ENCODE data around the gene NEK4.

NEK4 gene

GRCh38 chr3:52721002-52721729 lies 49.6 kb downstream of the NEK4 start:
- Histone ChIP-seq H3K79me2 (ENCODE audit: control insufficient read depth, insufficient read depth, low read length, poor library complexity) (no peaks in the 10 kb centered on the region), H3K4me1 (ENCODE audit: control insufficient read depth in 1 of 2, insufficient read depth in 2 of 2, low read length in 2 of 2) (peaks cover 3 to 5% of the 10 kb centered on the region in 2 experiments), H3K27ac (ENCODE audit: low read depth, low read length) (peak overlapping the region; percentile 39), H3K36me3 (ENCODE audit: control insufficient read depth in 1 of 2, insufficient read depth in 2 of 2, low read length in 2 of 2) (no peaks in the 10 kb centered on the region), H2BK5ac (ENCODE audit: low read depth, low read length, poor library complexity) (no peak overlapping the region), H4K12ac (ENCODE audit: low read depth, low read length) (no peak overlapping the region), H3K9ac (ENCODE audit: low read length) (no peak overlapping the region), H4K8ac (ENCODE audit: low read depth, low read length) (no peak overlapping the region), H3K14ac (ENCODE audit: low read length) (no peak overlapping the region), H3K18ac (ENCODE audit: low read length) (no peak overlapping the region), H3K4me2 (ENCODE audit: low read length) (no peak overlapping the region), H4K91ac (ENCODE audit: low read depth, low read length) (no peak overlapping the region), H2BK120ac (ENCODE audit: insufficient read depth, low read length, poor library complexity) (no peak overlapping the region), H3K79me1 (ENCODE audit: low read length) (no peaks in the 10 kb centered on the region), H2BK12ac (ENCODE audit: low read length) (no peak overlapping the region), H2AK5ac (ENCODE audit: low read length) (no peak overlapping the region), H3K23ac (ENCODE audit: low read length) (no peak overlapping the region), H2AFZ (ENCODE audit: insufficient read depth, low read length, poor library complexity) (no peak overlapping the region), H3K4ac (ENCODE audit: low read depth, low read length) (no peak overlapping the region), H3K27me3 (ENCODE audit: insufficient read depth, low read length) (no peaks in the 10 kb centered on the region), H3K9me3 (ENCODE audit: insufficient read depth, low read depth, low read length) (no peaks in the 10 kb centered on the region), H3K4me3 (ENCODE audit: low read depth, low read length) (no peak overlapping the region)
- no CpG with 5 or more reads among the region's 6 CpGs for WGBS (ENCODE audit: extremely low coverage, insufficient coverage, insufficient read length)
- DNase-seq: no peak

GRCh38 chr3:52719618-52720017 lies 51.1 kb downstream of the NEK4 start:
- no peak overlapping the region for H3K14ac ChIP-seq (ENCODE audit: low read length)
- no peak overlapping the region for H3K27ac ChIP-seq (ENCODE audit: low read depth, low read length)
- no peak overlapping the region for H3K4me2 ChIP-seq (ENCODE audit: low read length)
- H2AK5ac ChIP-seq (ENCODE audit: low read length): no peak overlapping the region
- no peak overlapping the region for H3K4ac ChIP-seq (ENCODE audit: low read depth, low read length)
- no peak overlapping the region for H2AFZ ChIP-seq (ENCODE audit: insufficient read depth, low read length, poor library complexity)
- H3K4me3 ChIP-seq (ENCODE audit: low read depth, low read length): no peak overlapping the region
- H3K79me2 ChIP-seq (ENCODE audit: control insufficient read depth, insufficient read depth, low read length, poor library complexity): no peaks in the 10 kb centered on the region
- H2BK12ac ChIP-seq (ENCODE audit: low read length): no peak overlapping the region
- no peaks in the 10 kb centered on the region for H3K27me3 ChIP-seq (ENCODE audit: insufficient read depth, low read length)
- H3K4me1 ChIP-seq (ENCODE audit: control insufficient read depth in 1 of 2, insufficient read depth in 2 of 2, low read length in 2 of 2): peaks cover 6 to 8% of the 10 kb centered on the region in 2 experiments
- H4K8ac ChIP-seq (ENCODE audit: low read depth, low read length): no peak overlapping the region
- no peak overlapping the region for H2BK5ac ChIP-seq (ENCODE audit: low read depth, low read length, poor library complexity)
- H3K36me3 ChIP-seq (ENCODE audit: control insufficient read depth in 1 of 2, insufficient read depth in 2 of 2, low read length in 2 of 2): peaks cover 0 to 3% of the 10 kb centered on the region in 2 experiments
- DNase-seq: no peak
- no peak overlapping the region for H4K12ac ChIP-seq (ENCODE audit: low read depth, low read length)
- no peak overlapping the region for H3K9ac ChIP-seq (ENCODE audit: low read length)
- no peak overlapping the region for H4K91ac ChIP-seq (ENCODE audit: low read depth, low read length)
- H2BK120ac ChIP-seq (ENCODE audit: insufficient read depth, low read length, poor library complexity): no peak overlapping the region
- no peak overlapping the region for H3K23ac ChIP-seq (ENCODE audit: low read length)
- H3K9me3 ChIP-seq (ENCODE audit: insufficient read depth, low read depth, low read length): no peaks in the 10 kb centered on the region
- no peaks in the 10 kb centered on the region for H3K79me1 ChIP-seq (ENCODE audit: low read length)
- no peak overlapping the region for H3K18ac ChIP-seq (ENCODE audit: low read length)

GRCh38 chr3:52715714-52716305 lies 54.9 kb downstream of the NEK4 start:
- Histone ChIP-seq H4K91ac (ENCODE audit: low read depth, low read length) (no peak overlapping the region), H3K27ac (ENCODE audit: low read depth, low read length) (no peak overlapping the region), H3K4me3 (ENCODE audit: low read depth, low read length) (no peak overlapping the region), H3K14ac (ENCODE audit: low read length) (no peak overlapping the region), H3K9me3 (ENCODE audit: insufficient read depth, low read depth, low read length) (peaks cover 2% of the 10 kb centered on the region), H3K4ac (ENCODE audit: low read depth, low read length) (no peak overlapping the region), H3K27me3 (ENCODE audit: insufficient read depth, low read length) (no peaks in the 10 kb centered on the region), H3K9ac (ENCODE audit: low read length) (no peak overlapping the region), H3K79me2 (ENCODE audit: control insufficient read depth, insufficient read depth, low read length, poor library complexity) (no peaks in the 10 kb centered on the region), H3K23ac (ENCODE audit: low read length) (no peak overlapping the region), H2BK12ac (ENCODE audit: low read length) (no peak overlapping the region), H3K4me2 (ENCODE audit: low read length) (no peak overlapping the region), H3K4me1 (ENCODE audit: control insufficient read depth in 1 of 2, insufficient read depth in 2 of 2, low read length in 2 of 2) (peaks cover 5 to 8% of the 10 kb centered on the region in 2 experiments), H4K12ac (ENCODE audit: low read depth, low read length) (no peak overlapping the region), H3K18ac (ENCODE audit: low read length) (no peak overlapping the region), H3K79me1 (ENCODE audit: low read length) (no peaks in the 10 kb centered on the region), H4K8ac (ENCODE audit: low read depth, low read length) (no peak overlapping the region), H2AFZ (ENCODE audit: insufficient read depth, low read length, poor library complexity) (no peak overlapping the region), H2AK5ac (ENCODE audit: low read length) (no peak overlapping the region), H2BK5ac (ENCODE audit: low read depth, low read length, poor library complexity) (no peak overlapping the region), H3K36me3 (ENCODE audit: control insufficient read depth in 1 of 2, insufficient read depth in 2 of 2, low read length in 2 of 2) (peaks cover 3% of the 10 kb centered on the region in 2 experiments), H2BK120ac (ENCODE audit: insufficient read depth, low read length, poor library complexity) (no peak overlapping the region)
- DNase-seq: no peak
- no CpG with 5 or more reads among the region's 11 CpGs for WGBS (ENCODE audit: extremely low coverage, insufficient coverage, insufficient read length)

- Histone ChIP-seq H3K36me3 (ENCODE audit: control insufficient read depth in 1 of 2, insufficient read depth in 2 of 2, low read length in 2 of 2) (peaks cover 3% of the 10 kb centered on the region in 2 experiments), H3K9ac (ENCODE audit: low read length) (no peak overlapping the region), H3K27ac (ENCODE audit: low read depth, low read length) (no peak overlapping the region), H2BK5ac (ENCODE audit: low read depth, low read length, poor library complexity) (no peak overlapping the region), H3K79me2 (ENCODE audit: control insufficient read depth, insufficient read depth, low read length, poor library complexity) (no peaks in the 10 kb centered on the region), H2AFZ (ENCODE audit: insufficient read depth, low read length, poor library complexity) (no peak overlapping the region), H3K27me3 (ENCODE audit: insufficient read depth, low read length) (no peaks in the 10 kb centered on the region), H4K8ac (ENCODE audit: low read depth, low read length) (peak overlapping the region; percentile 19), H3K14ac (ENCODE audit: low read length) (no peak overlapping the region), H3K4ac (ENCODE audit: low read depth, low read length) (no peak overlapping the region), H2BK12ac (ENCODE audit: low read length) (no peak overlapping the region), H3K4me2 (ENCODE audit: low read length) (peak overlapping the region; percentile 58), H3K4me1 (ENCODE audit: control insufficient read depth in 1 of 2, insufficient read depth in 2 of 2, low read length in 2 of 2) (peaks cover 5 to 8% of the 10 kb centered on the region in 2 experiments), H4K91ac (ENCODE audit: low read depth, low read length) (no peak overlapping the region), H3K9me3 (ENCODE audit: insufficient read depth, low read depth, low read length) (peaks cover 2% of the 10 kb centered on the region), H3K4me3 (ENCODE audit: low read depth, low read length) (peak overlapping the region; percentile 4), H2AK5ac (ENCODE audit: low read length) (no peak overlapping the region), H3K18ac (ENCODE audit: low read length) (no peak overlapping the region), H4K12ac (ENCODE audit: low read depth, low read length) (no peak overlapping the region), H3K79me1 (ENCODE audit: low read length) (no peaks in the 10 kb centered on the region), H2BK120ac (ENCODE audit: insufficient read depth, low read length, poor library complexity) (no peak overlapping the region), H3K23ac (ENCODE audit: low read length) (no peak overlapping the region)
- no CpG with 5 or more reads among the region's 39 CpGs for WGBS (ENCODE audit: extremely low coverage, insufficient coverage, insufficient read length)
- no peak for DNase-seq
Observed at GRCh38 chr3:52714335-52715302, 56.1 kb downstream of the NEK4 start.
